ENCODE data around the gene MBD5.

DNA sequence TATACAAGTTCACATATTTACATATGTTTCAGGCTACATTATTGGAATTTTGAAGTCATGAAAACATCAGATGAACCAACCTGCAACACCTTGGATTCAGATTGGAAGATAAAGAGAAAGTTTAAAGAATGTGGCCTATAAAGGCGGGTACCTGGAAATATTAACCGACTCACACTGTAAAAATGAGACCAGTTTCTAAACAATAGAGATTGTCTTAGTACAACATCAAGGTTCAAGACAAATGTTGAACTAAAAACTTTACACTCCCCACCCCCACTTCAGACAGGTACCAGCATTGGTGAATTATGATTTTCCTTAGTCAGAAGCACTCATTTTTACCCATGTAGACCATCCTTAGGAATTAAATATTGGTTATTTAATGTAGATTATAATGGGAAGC is 437.3 kb downstream of the MBD5 start:
- TF ChIP-seq, protein P1, sequence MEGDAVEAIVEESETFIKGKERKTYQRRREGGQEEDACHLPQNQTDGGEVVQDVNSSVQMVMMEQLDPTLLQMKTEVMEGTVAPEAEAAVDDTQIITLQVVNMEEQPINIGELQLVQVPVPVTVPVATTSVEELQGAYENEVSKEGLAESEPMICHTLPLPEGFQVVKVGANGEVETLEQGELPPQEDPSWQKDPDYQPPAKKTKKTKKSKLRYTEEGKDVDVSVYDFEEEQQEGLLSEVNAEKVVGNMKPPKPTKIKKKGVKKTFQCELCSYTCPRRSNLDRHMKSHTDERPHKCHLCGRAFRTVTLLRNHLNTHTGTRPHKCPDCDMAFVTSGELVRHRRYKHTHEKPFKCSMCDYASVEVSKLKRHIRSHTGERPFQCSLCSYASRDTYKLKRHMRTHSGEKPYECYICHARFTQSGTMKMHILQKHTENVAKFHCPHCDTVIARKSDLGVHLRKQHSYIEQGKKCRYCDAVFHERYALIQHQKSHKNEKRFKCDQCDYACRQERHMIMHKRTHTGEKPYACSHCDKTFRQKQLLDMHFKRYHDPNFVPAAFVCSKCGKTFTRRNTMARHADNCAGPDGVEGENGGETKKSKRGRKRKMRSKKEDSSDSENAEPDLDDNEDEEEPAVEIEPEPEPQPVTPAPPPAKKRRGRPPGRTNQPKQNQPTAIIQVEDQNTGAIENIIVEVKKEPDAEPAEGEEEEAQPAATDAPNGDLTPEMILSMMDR (IDR thresholded peaks at IDR 0.05) = no peak
- TF ChIP-seq POLR2A (IDR thresholded peaks at IDR 0.05) = no peak
- TF ChIP-seq POLR2AphosphoS5 (IDR thresholded peaks at IDR 0.05) = no peak
- no peak for TF ChIP-seq EP300 (IDR thresholded peaks at IDR 0.05)
